Neural progenitor cell (in vitro differentiated cells): ENCODE results near the gene CD101. TPM values are rescaled to one million over a fixed set of nuclear protein-coding genes. Genes with fewer than 3 reads are reported as not detected.

ENCODE experiments used
- DNase-seq: peaks from one replicate; pipeline ENCODE4 v3.0.0-alpha.2; 2016; ENCODE audit warnings: low spot score
- H2AFZ ChIP-seq: fragments of 200-600 bp; sonication (generic); replicated peaks from 2 replicates; pipeline ENCODE4 v1.6.1; 2016; ENCODE audit warnings: antibody characterized with exemption
- H3F3A ChIP-seq: fragments of 200-600 bp; sonication (generic); 2 replicates; pipeline ENCODE4 v1.6.1; 2016; ENCODE audit warnings: antibody characterized with exemption, low read depth
- H3K27ac ChIP-seq: fragments of 200-600 bp; sonication (generic); 2 replicates; pipeline ENCODE4 v1.5.1; 2016; ENCODE audit warnings: mild to moderate bottlenecking
- H3K27me3 ChIP-seq: fragments of 200-600 bp; sonication (generic); 2 replicates; pipeline ENCODE4 v1.6.1; 2016; ENCODE audit warnings: mild to moderate bottlenecking, moderate library complexity
- H3K36me3 ChIP-seq: fragments of 200-600 bp; sonication (generic); 2 replicates; pipeline ENCODE4 v1.5.1; 2016
- H3K4me1 ChIP-seq: fragments of 200-600 bp; sonication (generic); 2 replicates; pipeline ENCODE4 v1.6.1; 2016; ENCODE audit warnings: mixed run types
- H3K4me2 ChIP-seq: fragments of 200-600 bp; sonication (generic); 2 replicates; pipeline ENCODE4 v1.6.1; 2016
- H3K4me3 ChIP-seq: fragments of 200-600 bp; sonication (generic); 2 replicates; pipeline ENCODE4 v1.5.1; 2016
- H3K79me2 ChIP-seq: fragments of 200-600 bp; sonication (generic); 2 replicates; pipeline ENCODE4 v1.6.1; 2016; ENCODE audit warnings: low read depth
- H3K9ac ChIP-seq: fragments of 200-600 bp; sonication (generic); 2 replicates; pipeline ENCODE4 v1.6.1; 2016
- H3K9me3 ChIP-seq: fragments of 200-600 bp; sonication (generic); 2 replicates; pipeline ENCODE4 v1.5.1; 2016; ENCODE audit warnings: low read depth
- H4K20me1 ChIP-seq: fragments of 200-600 bp; sonication (generic); 2 replicates; pipeline ENCODE4 v1.6.1; 2016; ENCODE audit warnings: low read depth
- H3K27ac Mint-ChIP-seq: 3 replicates; pipeline ENCODE4 v1.8.0; 2021; ENCODE audit warnings: mixed read lengths
- H3K27me3 Mint-ChIP-seq: 2 replicates; pipeline ENCODE4 v1.8.0; 2022; ENCODE audit warnings: low read depth, mild to moderate bottlenecking, inconsistent platforms, moderate library complexity, mixed read lengths; ENCODE audit not compliant: insufficient read depth
- H3K36me3 Mint-ChIP-seq: 3 replicates; pipeline ENCODE4 v1.8.0; 2021; ENCODE audit warnings: mixed read lengths
- H3K4me1 Mint-ChIP-seq: 3 replicates; pipeline ENCODE4 v1.8.0; 2021; ENCODE audit warnings: mixed read lengths
- H3K4me3 Mint-ChIP-seq: 3 replicates; pipeline ENCODE4 v1.8.0; 2021; ENCODE audit warnings: mild to moderate bottlenecking, moderate library complexity, mixed read lengths
- H3K9me3 Mint-ChIP-seq: 3 replicates; pipeline ENCODE4 v1.8.0; 2020; ENCODE audit warnings: mixed read lengths
- EZH2 ChIP-seq: fragments of 200-600 bp; sonication (generic); IDR thresholded peaks from 2 replicates; pipeline ENCODE4 v1.6.1; 2017; ENCODE audit warnings: antibody characterized with exemption, mild to moderate bottlenecking, moderate library complexity
- EZH2phosphoT487 ChIP-seq: fragments of 200-600 bp; sonication (generic); IDR thresholded peaks from 2 replicates; pipeline ENCODE4 v1.6.1; 2017; ENCODE audit warnings: antibody characterized with exemption
- total RNA-seq: library from RNA; depleted of rRNA; stranded (reverse); fragments of >200 nt; gene quantifications from 2 replicates; pipeline ENCODE4 v1.2.3, GENCODE V29; 2015; ENCODE audit warnings: low replicate concordance
- TF ChIP-seq, protein P1 (sequence below): fragments of 200-600 bp; sonication (generic); IDR thresholded peaks from 2 replicates; pipeline ENCODE4 v1.5.1; 2017; ENCODE audit warnings: antibody characterized with exemption, mild to moderate bottlenecking

The CD101 gene
- total RNA-seq, 1 donor from 2014 or later = 0.41 TPM

DNA sequence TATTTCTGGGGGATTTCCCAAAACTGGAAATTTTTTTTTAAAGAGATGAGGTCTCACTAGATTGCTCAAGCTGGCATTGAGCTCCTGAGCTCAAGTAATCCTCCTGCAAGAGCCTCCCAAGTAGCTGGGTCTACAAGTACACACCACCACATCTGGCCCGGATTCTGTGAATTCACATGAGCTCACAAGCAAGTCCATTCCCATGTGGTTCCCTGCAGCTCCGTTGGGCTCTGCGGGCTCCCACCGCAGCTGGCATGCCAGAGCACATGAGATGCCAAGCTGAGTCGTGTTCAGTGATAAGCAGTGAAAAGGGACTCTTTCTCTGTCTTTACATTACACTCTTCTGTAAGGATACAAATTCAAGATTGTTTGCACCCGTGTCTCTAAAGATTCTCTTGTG, 36.7 kb downstream of the CD101 start:
- Mint-ChIP-seq H3K36me3 (no peaks in the 10 kb centered on the region), H3K9me3 (peaks cover 4% of the 10 kb centered on the region), H3K27me3 (no peaks in the 10 kb centered on the region), H3K27ac (no peak overlapping the region), H3K4me1 (peaks cover 1% of the 10 kb centered on the region), H3K4me3 (no peak overlapping the region)
- Histone ChIP-seq H3K79me2 (no peaks in the 10 kb centered on the region), H3K9ac (no peak overlapping the region), H3F3A (no peaks in the 10 kb centered on the region), H3K36me3 (no peaks in the 10 kb centered on the region), H3K9me3 (no peaks in the 10 kb centered on the region), H3K4me3 (no peak overlapping the region), H3K4me1 (peaks cover 4% of the 10 kb centered on the region), H3K4me2 (no peak overlapping the region), H4K20me1 (no peaks in the 10 kb centered on the region), H2AFZ (no peak overlapping the region), H3K27ac (no peak overlapping the region), H3K27me3 (no peaks in the 10 kb centered on the region)
- TF ChIP-seq EZH2 = no peak
- no peak for TF ChIP-seq EZH2phosphoT487
- TF ChIP-seq, protein P1, sequence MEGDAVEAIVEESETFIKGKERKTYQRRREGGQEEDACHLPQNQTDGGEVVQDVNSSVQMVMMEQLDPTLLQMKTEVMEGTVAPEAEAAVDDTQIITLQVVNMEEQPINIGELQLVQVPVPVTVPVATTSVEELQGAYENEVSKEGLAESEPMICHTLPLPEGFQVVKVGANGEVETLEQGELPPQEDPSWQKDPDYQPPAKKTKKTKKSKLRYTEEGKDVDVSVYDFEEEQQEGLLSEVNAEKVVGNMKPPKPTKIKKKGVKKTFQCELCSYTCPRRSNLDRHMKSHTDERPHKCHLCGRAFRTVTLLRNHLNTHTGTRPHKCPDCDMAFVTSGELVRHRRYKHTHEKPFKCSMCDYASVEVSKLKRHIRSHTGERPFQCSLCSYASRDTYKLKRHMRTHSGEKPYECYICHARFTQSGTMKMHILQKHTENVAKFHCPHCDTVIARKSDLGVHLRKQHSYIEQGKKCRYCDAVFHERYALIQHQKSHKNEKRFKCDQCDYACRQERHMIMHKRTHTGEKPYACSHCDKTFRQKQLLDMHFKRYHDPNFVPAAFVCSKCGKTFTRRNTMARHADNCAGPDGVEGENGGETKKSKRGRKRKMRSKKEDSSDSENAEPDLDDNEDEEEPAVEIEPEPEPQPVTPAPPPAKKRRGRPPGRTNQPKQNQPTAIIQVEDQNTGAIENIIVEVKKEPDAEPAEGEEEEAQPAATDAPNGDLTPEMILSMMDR = no peak
- DNase-seq = no peak

DNA sequence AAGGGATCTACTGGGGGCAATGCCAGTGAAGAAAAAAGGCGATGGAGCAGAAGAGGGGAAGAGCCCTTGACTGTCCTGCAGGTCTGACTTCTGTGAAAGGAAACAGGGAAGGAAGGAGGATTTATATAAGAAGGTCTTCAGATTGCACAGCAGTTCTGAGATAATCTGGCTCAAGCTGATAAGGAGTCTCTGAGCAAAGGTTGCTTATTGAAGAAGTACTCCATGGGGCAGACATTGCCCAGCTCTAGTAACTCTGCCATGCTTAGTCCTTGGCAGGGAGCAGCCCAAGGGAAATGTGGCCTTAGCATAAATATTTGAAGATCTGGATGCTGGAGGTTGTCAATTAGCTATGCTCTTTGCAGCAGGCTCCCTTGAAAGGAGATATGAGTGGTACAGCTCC, 42.7 kb downstream of the CD101 start:
- Mint-ChIP-seq H3K9me3 (peaks cover 4% of the 10 kb centered on the region), H3K27ac (no peak overlapping the region), H3K36me3 (no peaks in the 10 kb centered on the region), H3K4me3 (no peak overlapping the region), H3K4me1 (no peaks in the 10 kb centered on the region), H3K27me3 (peaks cover 2% of the 10 kb centered on the region)
- Histone ChIP-seq H3K9ac (no peak overlapping the region), H3K27me3 (no peaks in the 10 kb centered on the region), H3K36me3 (no peaks in the 10 kb centered on the region), H3F3A (no peaks in the 10 kb centered on the region), H4K20me1 (no peaks in the 10 kb centered on the region), H2AFZ (no peak overlapping the region), H3K4me1 (no peaks in the 10 kb centered on the region), H3K79me2 (no peaks in the 10 kb centered on the region), H3K4me3 (no peak overlapping the region), H3K9me3 (no peaks in the 10 kb centered on the region), H3K4me2 (no peak overlapping the region), H3K27ac (no peak overlapping the region)
- TF ChIP-seq, protein P1 = no peak
- DNase-seq = no peak

- Mint-ChIP-seq H3K27ac (no peak overlapping the region), H3K27me3 (peaks cover 2% of the 10 kb centered on the region), H3K9me3 (peaks cover 4% of the 10 kb centered on the region), H3K36me3 (no peaks in the 10 kb centered on the region), H3K4me1 (no peaks in the 10 kb centered on the region), H3K4me3 (no peak overlapping the region)
- Histone ChIP-seq H3K4me3 (no peak overlapping the region), H3K4me2 (no peak overlapping the region), H3K9ac (no peak overlapping the region), H4K20me1 (no peaks in the 10 kb centered on the region), H2AFZ (no peak overlapping the region), H3K36me3 (no peaks in the 10 kb centered on the region), H3K27ac (no peak overlapping the region), H3F3A (no peaks in the 10 kb centered on the region), H3K4me1 (no peaks in the 10 kb centered on the region), H3K79me2 (no peaks in the 10 kb centered on the region), H3K27me3 (no peaks in the 10 kb centered on the region), H3K9me3 (no peaks in the 10 kb centered on the region)
- TF ChIP-seq EZH2 (no peak), EZH2phosphoT487 (no peak)
- TF ChIP-seq, protein P1 = no peak
- no peak for DNase-seq
Observed at GRCh38 chr1:117045644-117046043, 44.1 kb downstream of the CD101 start.

DNA sequence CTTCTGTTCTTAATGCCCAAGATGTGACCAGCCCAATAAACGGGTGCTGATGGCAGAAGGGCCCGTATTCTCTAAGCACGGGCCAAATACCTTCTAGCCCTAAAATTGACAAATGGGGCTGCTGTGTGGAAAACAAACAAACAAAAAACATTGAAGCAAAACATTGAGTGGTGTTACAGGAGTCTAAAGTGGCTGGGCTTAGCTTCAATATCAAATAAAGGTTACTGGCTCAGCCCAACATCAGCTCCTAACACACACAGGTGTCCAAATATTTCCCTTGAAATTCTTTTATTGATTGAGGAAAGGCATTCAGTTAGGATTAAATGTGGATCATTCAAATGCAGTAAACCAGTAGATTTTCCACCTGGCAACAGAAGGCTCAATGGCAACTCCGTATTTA, 45.2 kb downstream of the CD101 start:
- Histone ChIP-seq H4K20me1 (no peaks in the 10 kb centered on the region), H3F3A (peaks cover 3% of the 10 kb centered on the region), H2AFZ (no peak overlapping the region), H3K36me3 (no peaks in the 10 kb centered on the region), H3K27me3 (no peaks in the 10 kb centered on the region), H3K27ac (no peak overlapping the region), H3K4me1 (peaks cover 3% of the 10 kb centered on the region), H3K4me3 (no peak overlapping the region), H3K79me2 (no peaks in the 10 kb centered on the region), H3K9me3 (no peaks in the 10 kb centered on the region), H3K9ac (no peak overlapping the region), H3K4me2 (no peak overlapping the region)
- TF ChIP-seq, protein P1 = no peak
- TF ChIP-seq EZH2 (no peak), EZH2phosphoT487 (no peak)
- Mint-ChIP-seq H3K4me3 (no peak overlapping the region), H3K4me1 (no peaks in the 10 kb centered on the region), H3K36me3 (no peaks in the 10 kb centered on the region), H3K27me3 (peaks cover 2% of the 10 kb centered on the region), H3K27ac (no peak overlapping the region), H3K9me3 (peaks cover 2% of the 10 kb centered on the region)
- no peak for DNase-seq
